ENCODE data around the gene TMEM163. TPM values are rescaled to one million over a fixed set of nuclear protein-coding genes. Genes with fewer than 3 reads are reported as not detected.

TMEM163 gene
- total RNA-seq, 1 experiment from 2014 or later, result 0.12 TPM

- no peaks in the 10 kb centered on the region for H3K36me3 ChIP-seq (ENCODE audit: control insufficient read depth in 1 of 2, insufficient read depth in 2 of 2, low read length in 2 of 2)
- H3K27ac ChIP-seq (ENCODE audit: low read depth, low read length), result no peak overlapping the region
- no peaks in the 10 kb centered on the region for H3K9me2 ChIP-seq (ENCODE audit: insufficient read depth)
- H3K79me2 ChIP-seq (ENCODE audit: insufficient read depth, low read length), result no peaks in the 10 kb centered on the region
- no peaks in the 10 kb centered on the region for H3K9me3 ChIP-seq (ENCODE audit: control insufficient read depth in 1 of 2, insufficient read depth in 1 of 2, low read depth in 1 of 2, low read length in 2 of 2)
- H2AFZ ChIP-seq (ENCODE audit: low read depth, low read length, poor library complexity, severe bottlenecking), result no peak overlapping the region
- no peak overlapping the region for H3K4me2 ChIP-seq (ENCODE audit: low read length)
- no peak overlapping the region for H3K4me3 ChIP-seq (replicated peaks in 1 of 2; ENCODE audit: low read depth in 1 of 2, low read length in 2 of 2)
- H4K20me1 ChIP-seq (ENCODE audit: insufficient read depth), result no peaks in the 10 kb centered on the region
- ChIA-PET RAD21 (ENCODE audit: low non-redundant PET in 1 of 2, low total read pairs in 2 of 2, uncharacterized antibody in 2 of 2, unreplicated experiment in 2 of 2) (no interaction called here), CTCF (no interaction called here), POLR2A (no interaction called here)
- H3K27me3 ChIP-seq (ENCODE audit: insufficient read depth, low read length), result no peaks in the 10 kb centered on the region
- H3K4me1 ChIP-seq (ENCODE audit: control insufficient read depth in 1 of 2, insufficient read depth in 2 of 2, low read length in 2 of 2), result no peaks in the 10 kb centered on the region
- ATAC-seq, result no peak
- TF ChIP-seq POLR2A (IDR thresholded peaks at IDR 0.05; ENCODE audit: borderline replicate concordance, extremely low read depth, insufficient read depth, insufficient read length) (no peak), EZH2phosphoT487 (IDR thresholded peaks at IDR 0.05; ENCODE audit: borderline replicate concordance) (no peak), ATF3 (IDR thresholded peaks at IDR 0.05) (no peak), MAX (IDR thresholded peaks at IDR 0.05) (no peak), ZNF274 (IDR thresholded peaks at IDR 0.05; ENCODE audit: low read depth, low read length) (no peak), TCF7L2 (IDR thresholded peaks at IDR 0.05; ENCODE audit: borderline replicate concordance, extremely low read depth, insufficient read depth, insufficient read length) (no peak), CEBPB (IDR thresholded peaks at IDR 0.05; ENCODE audit: low read depth) (no peak), ELF1 (IDR thresholded peaks at IDR 0.05; ENCODE audit: borderline replicate concordance, low read depth) (no peak)
- TF ChIP-seq, protein P1, sequence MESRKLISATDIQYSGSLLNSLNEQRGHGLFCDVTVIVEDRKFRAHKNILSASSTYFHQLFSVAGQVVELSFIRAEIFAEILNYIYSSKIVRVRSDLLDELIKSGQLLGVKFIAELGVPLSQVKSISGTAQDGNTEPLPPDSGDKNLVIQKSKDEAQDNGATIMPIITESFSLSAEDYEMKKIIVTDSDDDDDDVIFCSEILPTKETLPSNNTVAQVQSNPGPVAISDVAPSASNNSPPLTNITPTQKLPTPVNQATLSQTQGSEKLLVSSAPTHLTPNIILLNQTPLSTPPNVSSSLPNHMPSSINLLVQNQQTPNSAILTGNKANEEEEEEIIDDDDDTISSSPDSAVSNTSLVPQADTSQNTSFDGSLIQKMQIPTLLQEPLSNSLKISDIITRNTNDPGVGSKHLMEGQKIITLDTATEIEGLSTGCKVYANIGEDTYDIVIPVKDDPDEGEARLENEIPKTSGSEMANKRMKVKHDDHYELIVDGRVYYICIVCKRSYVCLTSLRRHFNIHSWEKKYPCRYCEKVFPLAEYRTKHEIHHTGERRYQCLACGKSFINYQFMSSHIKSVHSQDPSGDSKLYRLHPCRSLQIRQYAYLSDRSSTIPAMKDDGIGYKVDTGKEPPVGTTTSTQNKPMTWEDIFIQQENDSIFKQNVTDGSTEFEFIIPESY (IDR thresholded peaks at IDR 0.05; ENCODE audit: extremely low read depth, insufficient replicate concordance, low read length), result no peak
- no peak for DNase-seq (ENCODE audit: low read depth, low spot score)
- BruUV-seq (replicated peaks), result no TSS peak
- no peak overlapping the region for H3K9ac ChIP-seq (ENCODE audit: low read length)
- intact Hi-C loops (cut with micrococcal nuclease), result no loop called here
Observed at GRCh38 chr2:134539981-134540380, 178.8 kb downstream of the TMEM163 start.

Measured in HCT116 (cell line).